Fibroblast of skin of scalp (primary cell): Measurements from ENCODE around the gene HADHB. TPM values are rescaled to one million over a fixed set of nuclear protein-coding genes. Genes with fewer than 3 reads are reported as not detected.

Experiments
- DNase-seq: peaks from one replicate; pipeline ENCODE4 v3.0.0-alpha.2; 2013
- polyA plus RNA-seq, 2 experiments: library from polyadenylated mRNA; unstranded; fragments of 120-200 nt; gene quantifications; one replicate each; pipeline ENCODE4 v1.2.1, GENCODE V29; 2013; ENCODE audit not compliant: insufficient read length in 2 of 2

HADHB gene
- 80.8 TPM for polyA plus RNA-seq (2013, experiment 1 of 2; ENCODE audit: insufficient read length)
- polyA plus RNA-seq (2013, experiment 2 of 2; ENCODE audit: insufficient read length): 86.1 TPM

DNA sequence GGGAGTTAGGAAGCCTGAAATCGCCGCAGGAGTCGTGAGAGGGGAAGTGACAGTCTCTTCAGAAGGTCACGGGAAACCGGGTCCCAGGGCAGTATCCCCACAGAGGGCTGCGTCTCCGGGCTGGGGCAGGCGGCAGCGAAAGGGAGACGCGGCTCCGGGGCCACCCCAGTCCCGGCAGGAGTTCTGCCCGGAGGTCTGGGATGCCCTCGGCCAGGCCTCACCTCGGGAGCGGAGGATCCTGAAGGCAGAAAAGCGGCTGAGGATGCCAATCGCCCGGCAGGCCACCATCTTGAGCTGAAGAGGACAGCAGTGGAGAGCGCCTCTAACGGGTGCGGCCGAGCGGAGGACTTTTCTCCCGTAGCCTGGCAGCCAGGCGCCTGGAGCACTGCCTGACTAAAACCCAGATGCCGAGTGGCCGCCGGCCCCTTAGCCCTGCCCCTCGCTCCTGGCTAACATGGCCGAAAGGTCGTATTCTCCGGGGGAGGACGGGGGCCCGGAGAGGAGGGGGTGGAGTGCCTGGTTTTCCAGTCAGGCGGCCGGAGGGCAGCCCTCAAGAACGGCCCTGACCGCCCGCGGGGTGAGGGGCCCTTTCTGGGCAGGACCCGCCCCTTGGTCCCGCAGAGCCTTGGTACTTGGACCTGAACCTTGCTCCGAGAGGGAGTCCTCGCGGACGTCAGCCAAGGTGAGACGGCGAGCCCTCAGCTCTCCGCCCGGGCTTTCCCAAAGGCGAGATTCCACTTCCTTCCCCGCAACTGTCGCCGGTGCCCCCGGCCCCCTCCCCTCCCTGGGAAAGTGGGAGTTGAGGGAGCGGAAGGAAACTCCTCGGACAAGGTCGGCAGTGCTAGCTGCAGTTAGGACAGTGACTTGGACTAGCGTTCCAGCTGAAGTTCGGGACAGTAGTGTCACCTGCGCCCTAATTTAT lies at the start of gene HADHB, which contains the start of gene HADHA:
Gene HADHB, plus strand, starts transcription at position 631 of the 922 bp plus-strand sequence. CDS start 9,316 bp downstream, outside the sequence.
Gene HADHA, minus strand, starts transcription at position 324 of the 922 bp plus-strand sequence. Its CDS starts 36 bp downstream, at position 288.
- peak; percentile 88 for DNase-seq

GRCh38 chr2:26195040-26195984 lies 49.4 kb upstream of the HADHB start:
- no peak for DNase-seq

DNA sequence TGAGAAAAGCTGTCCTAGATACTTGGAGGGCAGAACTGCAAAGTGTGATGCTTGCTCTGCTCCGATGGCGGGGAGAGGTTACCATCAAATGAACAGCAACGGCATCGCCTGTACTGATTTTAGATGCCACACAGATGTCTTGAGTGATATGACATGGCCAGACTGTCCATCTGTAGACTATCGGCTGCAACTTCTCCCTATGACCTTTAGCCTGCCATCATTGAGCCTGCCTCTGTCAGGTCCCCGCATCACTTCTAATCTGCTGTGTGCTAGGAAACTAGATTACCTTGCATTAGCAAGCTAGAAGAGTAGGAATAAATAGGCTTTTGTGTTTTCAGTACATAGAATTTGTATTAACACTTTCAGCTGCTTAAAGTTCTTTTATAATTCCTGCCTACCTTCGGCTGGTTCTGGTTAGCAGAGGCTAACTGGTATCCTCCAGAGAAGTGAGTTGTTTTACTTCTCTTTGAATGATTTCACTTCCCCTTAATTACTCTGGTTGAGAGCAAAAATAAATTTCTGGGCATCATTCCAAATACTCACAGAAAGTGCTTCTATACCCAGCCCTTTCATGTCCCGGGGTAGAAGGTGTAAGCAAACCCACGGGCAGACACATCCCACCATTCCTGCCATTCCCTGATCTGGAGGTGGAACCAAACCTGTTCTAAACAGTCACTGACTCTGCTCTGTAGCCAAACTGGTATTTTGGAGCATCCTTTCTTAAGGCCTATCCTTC lies 47.9 kb upstream of the HADHB start:
- DNase-seq: no peak

GRCh38 chr2:26197516-26197915 lies 47.2 kb upstream of the HADHB start:
- DNase-seq: no peak

DNA sequence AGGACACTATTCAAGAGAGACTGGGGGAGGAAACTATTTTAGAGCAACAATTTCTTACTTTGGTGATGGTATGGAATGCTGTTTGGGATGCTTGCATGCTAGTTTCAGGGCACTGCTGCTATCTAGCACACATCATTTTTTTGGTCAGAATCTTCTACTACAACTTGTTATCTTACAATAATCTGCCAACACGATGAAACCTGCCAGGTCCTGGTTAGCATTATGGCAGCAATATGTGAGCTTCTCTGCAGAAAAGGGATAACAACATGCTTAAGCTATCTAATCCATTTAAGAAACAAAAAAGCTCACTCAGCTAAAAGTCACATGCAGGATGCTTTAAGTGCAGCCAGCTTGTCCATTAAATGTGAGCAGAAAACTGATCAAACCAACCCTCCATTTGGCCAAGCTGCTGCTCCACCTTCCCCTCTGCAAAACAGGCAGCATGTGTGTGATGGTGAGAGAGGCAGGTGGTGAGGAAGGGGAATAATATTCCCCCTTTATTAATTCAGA lies 41.7 kb upstream of the HADHB start:
- no peak for DNase-seq

DNA sequence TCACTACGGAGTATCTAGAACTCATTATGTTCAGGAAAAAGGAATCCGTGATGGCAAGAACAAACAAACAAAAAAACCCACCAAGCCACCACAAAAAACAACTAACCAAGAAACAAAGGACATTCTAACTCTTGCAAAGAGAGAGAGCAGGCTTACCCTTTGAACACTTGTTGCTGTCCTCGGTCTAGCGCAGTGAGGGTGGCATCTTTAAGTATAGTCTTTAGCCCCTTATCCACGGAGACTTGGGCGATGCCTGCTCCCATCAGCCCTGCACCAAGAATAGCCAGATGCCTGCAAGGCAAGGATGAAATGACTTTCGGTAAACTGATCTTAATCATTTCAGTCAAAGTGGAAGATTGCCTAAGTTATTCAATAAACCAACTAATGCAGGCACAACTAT lies 40.8 kb upstream of the HADHB start:
- no peak for DNase-seq

DNA sequence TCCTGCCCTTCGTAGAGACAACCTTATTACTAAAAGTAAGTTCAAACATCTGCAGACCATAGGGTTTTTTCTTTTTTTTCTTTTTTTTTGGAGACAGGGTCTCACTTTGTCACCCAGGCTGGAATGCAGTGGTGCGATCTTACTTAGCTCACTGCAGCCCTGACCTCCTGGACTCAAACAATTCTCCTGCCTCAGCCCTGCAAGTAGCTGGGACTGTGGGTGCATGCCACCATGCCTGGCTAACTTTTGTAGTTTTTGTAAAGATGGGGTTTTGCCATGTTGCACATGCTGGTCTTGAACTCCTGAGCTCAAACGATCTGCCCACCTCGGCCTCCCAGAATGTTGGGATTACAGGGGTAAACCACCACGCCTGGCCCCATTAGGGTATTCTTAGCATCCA lies 32.7 kb upstream of the HADHB start:
- no peak for DNase-seq

DNA sequence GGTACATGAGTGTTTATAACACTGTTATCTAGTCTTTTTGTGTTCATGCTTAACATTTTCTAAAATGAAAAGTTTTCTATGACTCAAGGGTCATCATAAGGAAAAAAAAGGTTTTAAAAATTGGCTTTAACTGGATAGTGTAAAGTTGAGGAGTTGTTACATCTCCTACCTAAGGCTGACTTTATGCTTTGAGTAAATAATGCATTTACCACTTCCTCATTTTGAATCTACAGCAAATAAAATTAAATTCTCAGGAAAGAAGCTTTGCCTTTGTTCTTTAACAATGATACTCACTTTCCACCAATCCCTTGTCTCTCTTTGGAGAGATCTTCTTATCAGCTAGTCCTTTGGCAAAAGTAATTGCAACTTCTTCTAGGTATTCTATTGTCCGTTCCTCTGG lies 30.0 kb upstream of the HADHB start:
- DNase-seq: no peak

GRCh38 chr2:26215833-26216232 lies 28.9 kb upstream of the HADHB start:
- DNase-seq: no peak

- no peak for DNase-seq
Observed at GRCh38 chr2:26216587-26216986, 28.2 kb upstream of the HADHB start.

GRCh38 chr2:26217720-26218119 lies 27.0 kb upstream of the HADHB start:
- DNase-seq: no peak

- no peak for DNase-seq
Observed at GRCh38 chr2:26223018-26223417, 21.7 kb upstream of the HADHB start.

- no peak for DNase-seq
Observed at GRCh38 chr2:26224095-26224494, 20.6 kb upstream of the HADHB start.

DNA sequence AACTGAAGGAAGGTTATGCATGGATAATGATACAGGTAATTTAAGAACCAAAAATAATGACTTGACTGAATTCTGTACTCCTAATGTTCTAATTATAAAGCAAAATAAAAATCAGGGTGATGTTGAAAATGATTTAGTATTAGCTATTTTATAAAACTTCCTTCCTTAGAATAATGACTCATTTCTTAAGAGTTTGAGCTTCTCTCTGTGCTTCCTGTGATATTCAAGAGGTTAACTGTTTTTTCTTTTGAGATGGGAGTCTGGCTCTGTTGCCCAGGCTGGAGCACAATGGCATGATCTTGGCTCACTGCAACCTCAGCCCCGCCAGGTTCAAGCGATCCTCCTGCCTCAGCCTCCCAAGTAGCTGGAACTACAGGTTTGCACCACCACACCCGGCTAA lies 15.1 kb upstream of the HADHB start:
- DNase-seq: no peak

DNA sequence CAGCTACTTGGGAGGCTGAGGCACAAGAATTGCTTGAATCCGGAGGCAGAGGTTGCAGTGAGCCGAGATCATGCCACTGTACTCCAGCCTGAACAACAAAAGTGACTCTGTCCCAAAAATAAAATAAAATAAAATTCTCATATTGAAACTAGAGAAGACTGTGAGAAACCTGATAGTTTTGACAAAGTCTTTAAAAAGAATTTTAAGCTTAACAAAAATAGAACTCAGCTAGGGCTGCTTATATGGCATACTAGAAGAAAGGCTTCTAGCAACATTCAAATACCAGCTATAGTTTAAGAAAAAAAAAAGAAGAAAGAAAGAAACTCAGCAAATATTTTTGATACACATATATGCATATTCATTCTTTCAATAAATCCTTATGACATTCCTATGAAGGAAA lies 13.9 kb upstream of the HADHB start:
- DNase-seq: no peak

DNA sequence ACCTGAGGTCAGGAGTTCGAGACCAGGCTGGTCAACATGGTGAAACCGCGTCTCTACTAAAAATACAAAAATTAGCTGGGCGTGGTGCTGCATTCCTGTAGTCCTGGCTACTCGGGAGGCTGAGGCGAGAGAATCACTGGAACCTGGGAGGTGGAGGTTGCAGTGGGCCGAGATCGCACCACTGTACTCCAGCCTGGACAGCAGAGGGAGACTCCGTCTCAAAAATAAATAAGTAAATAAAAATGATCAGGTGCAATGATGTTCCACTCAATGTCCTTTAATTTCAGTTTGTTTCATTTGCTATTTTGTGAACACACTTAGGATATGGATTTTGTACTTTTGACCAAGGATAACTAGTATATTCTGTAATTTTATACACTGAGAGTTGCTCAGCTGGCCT lies 9.7 kb upstream of the HADHB start:
- DNase-seq: no peak

DNA sequence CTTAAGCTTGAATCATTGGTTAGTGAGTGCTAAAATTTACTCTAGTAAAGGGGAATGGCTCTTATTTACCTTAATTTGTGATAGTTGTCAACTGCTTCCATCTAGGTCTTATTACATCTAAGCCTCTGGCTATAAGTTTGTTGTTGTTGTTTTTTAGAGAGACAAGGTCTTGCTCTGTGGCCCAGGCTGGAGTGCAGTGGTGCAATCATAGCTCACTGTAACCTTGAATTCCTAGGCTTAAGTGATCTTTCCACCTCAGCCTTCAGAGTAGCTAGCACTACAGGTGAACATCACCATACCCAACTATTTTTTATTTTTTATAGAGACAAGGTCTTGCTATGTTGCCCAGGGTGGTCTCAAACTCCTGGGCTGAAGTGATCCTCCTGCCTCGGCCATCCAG lies 6.9 kb upstream of the HADHB start:
- no peak for DNase-seq

- no peak for DNase-seq
Observed at GRCh38 chr2:26238311-26238958, 6.3 kb upstream of the HADHB start.

DNA sequence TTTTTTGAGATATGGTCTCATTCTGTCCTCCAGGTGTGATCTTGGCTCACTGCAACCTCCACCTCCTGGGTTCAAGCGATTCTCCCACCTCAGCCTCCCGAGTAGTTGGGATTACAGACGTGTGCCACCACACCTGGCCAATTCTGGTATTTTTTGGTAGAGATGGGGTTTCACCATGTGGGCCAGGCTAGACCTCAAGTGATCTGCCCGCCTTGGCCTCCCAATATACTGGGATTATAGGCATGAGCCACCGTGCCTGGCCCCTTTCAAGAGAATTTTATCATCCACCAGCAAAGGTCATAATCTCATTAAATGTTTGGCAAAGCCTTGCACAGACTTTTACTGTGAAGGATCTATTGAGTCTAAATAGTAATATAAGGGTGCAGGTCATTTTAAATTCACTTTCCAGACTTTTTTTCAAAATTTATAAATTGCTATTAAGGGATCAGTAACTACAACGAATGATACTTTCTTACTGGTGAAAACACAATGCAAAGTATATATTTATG lies 2.8 kb upstream of the HADHB start:
- DNase-seq: no peak

DNA sequence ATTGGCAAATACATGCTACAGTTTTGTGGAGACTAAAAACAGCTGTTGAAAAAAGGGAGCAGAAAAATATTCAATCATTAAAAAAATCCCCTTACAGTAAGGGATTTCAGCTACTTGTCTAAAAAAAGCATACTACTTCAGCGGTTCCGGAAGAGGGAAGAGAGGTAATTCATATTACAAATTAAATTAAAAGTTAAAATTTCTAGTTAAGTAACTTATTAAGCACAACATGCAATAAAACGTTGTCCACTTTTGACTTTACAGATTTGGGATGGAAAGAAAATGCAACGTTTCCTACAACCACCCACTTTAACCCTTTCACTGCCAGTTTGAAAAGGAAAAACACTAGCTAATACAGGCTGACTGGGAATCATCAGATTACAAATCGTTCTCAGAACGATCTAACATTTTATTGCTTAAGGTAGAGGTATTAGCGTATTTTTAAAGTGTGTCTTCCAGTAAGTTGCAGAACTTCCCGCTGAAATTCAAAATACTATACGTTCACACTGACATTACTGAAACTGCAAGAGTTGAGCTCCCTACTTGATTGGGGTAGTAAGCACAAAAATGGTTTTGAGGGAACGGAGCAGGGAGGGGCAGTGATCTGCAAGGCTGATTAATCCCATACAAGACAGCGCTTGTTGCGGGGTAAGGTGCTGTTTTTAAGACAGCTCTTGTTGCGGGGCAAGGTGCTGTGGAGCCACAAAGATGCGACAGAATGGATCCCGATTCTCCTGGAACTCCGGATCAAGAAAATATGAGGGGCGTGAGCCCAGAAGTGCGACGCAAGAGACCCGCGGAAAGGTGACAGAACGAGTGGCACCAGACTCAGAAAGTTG lies 1.1 kb upstream of the HADHB start:
- DNase-seq: peak; percentile 18
